ENCODE measurements around the gene TARS3.

DNA sequence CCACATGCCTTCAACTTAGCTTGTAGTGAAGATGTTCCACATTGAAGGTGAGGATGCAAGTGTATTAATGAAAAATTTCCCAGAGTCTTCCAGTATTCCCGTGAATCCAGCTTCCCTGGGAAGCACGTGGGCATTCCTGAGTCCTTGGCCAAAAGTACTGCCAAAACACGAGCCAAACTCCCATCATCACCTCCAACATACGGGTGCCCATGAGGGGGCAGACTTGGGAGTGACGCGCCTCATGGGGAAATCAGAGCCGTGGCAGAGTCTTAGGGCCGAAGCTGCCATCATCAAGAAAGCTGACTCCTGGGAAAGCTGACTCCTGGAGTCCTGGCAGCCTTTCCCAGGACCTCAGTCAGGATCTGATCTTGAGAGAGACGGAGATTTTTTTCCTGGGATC, 52.0 kb downstream of the TARS3 start:
- TF ChIP-seq, protein P1, sequence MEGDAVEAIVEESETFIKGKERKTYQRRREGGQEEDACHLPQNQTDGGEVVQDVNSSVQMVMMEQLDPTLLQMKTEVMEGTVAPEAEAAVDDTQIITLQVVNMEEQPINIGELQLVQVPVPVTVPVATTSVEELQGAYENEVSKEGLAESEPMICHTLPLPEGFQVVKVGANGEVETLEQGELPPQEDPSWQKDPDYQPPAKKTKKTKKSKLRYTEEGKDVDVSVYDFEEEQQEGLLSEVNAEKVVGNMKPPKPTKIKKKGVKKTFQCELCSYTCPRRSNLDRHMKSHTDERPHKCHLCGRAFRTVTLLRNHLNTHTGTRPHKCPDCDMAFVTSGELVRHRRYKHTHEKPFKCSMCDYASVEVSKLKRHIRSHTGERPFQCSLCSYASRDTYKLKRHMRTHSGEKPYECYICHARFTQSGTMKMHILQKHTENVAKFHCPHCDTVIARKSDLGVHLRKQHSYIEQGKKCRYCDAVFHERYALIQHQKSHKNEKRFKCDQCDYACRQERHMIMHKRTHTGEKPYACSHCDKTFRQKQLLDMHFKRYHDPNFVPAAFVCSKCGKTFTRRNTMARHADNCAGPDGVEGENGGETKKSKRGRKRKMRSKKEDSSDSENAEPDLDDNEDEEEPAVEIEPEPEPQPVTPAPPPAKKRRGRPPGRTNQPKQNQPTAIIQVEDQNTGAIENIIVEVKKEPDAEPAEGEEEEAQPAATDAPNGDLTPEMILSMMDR (IDR thresholded peaks at IDR 0.05; ENCODE audit: low read depth, low read length): no peak
- TF ChIP-seq EZH2phosphoT487 (IDR thresholded peaks at IDR 0.05; ENCODE audit: low read depth): no peak

Data from OCI-LY3 (cell line).